Neutrophil (primary cell): Measurements from ENCODE around the gene BTBD7.

Experiments used
- H3K27ac ChIP-seq: fragments of 200-600 bp; sonication (generic); 2 replicates; pipeline ENCODE4 v1.5.1; 2016; ENCODE audit warnings: mild to moderate bottlenecking, moderate library complexity
- H3K27me3 ChIP-seq: fragments of 200-600 bp; sonication (generic); 2 replicates; pipeline ENCODE4 v1.6.0; 2016; ENCODE audit warnings: mild to moderate bottlenecking
- H3K36me3 ChIP-seq: fragments of 200-600 bp; sonication (generic); 2 replicates; pipeline ENCODE4 v1.5.1; 2017
- H3K4me1 ChIP-seq, 2 experiments: fragments of 200-600 bp in 1 of 2; sonication (generic) in 1 of 2; 1 replicate in 1 of 2; 2 replicates in 1 of 2; pipeline versions ENCODE4 v1.5.1 to v1.6.1; 2013 to 2016; ENCODE audit warnings: low read depth in 1 of 2, low read length in 1 of 2, mild to moderate bottlenecking in 1 of 2, moderate library complexity in 1 of 2; ENCODE audit not compliant: control insufficient read depth in 1 of 2, insufficient read depth in 1 of 2
- H3K4me3 ChIP-seq, 2 experiments: fragments of 200-600 bp in 1 of 2; sonication (generic) in 1 of 2; 1 replicate in 1 of 2; 2 replicates in 1 of 2; pipeline ENCODE4 v1.5.1; 2013 to 2016; ENCODE audit warnings: low read depth in 1 of 2, low read length in 1 of 2, mild to moderate bottlenecking in 1 of 2, moderate library complexity in 1 of 2
- H3K9me3 ChIP-seq: fragments of 200-600 bp; sonication (generic); 2 replicates; pipeline ENCODE4 v1.5.1; 2016
- TF ChIP-seq, protein P1 (sequence below): fragments of 200-600 bp; sonication (generic); IDR thresholded peaks from 2 replicates; pipeline ENCODE4 v1.5.1; 2016; ENCODE audit warnings: antibody characterized with exemption

Gene BTBD7

DNA sequence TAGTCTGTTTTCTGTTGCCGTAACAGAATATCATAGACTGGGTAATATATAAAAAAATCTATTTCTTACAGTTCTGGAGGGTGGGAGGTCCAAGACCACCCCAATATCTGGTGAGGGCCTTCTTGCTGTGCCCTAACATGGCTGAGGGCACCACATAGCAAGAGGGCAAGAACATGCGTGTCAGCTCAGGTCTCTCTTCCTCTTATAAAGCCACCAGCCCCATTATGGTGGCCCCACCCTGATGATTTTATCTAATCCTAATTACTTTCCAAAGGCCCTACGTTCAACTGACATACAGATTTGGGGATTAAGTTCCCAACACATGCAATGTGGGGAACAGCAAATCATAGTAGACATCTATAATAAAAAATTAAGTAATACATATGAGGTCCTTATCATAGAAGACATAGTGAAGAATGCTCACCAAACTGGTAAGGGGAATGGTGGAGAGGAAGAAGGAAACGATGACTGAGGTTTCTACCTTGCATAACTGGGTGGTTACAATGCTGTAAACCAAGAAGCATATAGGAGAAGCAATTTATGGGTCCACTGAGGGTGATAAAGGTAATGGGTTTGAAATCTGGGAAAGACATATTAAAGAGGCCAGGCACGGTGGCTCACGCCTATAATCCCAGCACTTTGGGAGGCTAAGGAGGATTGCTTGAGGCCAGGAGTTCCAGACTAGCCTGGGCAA is 27.0 kb downstream of the BTBD7 start:
- H3K9me3 ChIP-seq: no peaks in the 10 kb centered on the region
- H3K27me3 ChIP-seq: no peaks in the 10 kb centered on the region
- peaks cover 19 to 28% of the 10 kb centered on the region in 2 experiments for H3K4me1 ChIP-seq
- no peak overlapping the region for H3K4me3 ChIP-seq
- TF ChIP-seq, protein P1, sequence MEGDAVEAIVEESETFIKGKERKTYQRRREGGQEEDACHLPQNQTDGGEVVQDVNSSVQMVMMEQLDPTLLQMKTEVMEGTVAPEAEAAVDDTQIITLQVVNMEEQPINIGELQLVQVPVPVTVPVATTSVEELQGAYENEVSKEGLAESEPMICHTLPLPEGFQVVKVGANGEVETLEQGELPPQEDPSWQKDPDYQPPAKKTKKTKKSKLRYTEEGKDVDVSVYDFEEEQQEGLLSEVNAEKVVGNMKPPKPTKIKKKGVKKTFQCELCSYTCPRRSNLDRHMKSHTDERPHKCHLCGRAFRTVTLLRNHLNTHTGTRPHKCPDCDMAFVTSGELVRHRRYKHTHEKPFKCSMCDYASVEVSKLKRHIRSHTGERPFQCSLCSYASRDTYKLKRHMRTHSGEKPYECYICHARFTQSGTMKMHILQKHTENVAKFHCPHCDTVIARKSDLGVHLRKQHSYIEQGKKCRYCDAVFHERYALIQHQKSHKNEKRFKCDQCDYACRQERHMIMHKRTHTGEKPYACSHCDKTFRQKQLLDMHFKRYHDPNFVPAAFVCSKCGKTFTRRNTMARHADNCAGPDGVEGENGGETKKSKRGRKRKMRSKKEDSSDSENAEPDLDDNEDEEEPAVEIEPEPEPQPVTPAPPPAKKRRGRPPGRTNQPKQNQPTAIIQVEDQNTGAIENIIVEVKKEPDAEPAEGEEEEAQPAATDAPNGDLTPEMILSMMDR: no peak
- H3K36me3 ChIP-seq: no peaks in the 10 kb centered on the region
- H3K27ac ChIP-seq: peak overlapping the region; percentile 69

DNA sequence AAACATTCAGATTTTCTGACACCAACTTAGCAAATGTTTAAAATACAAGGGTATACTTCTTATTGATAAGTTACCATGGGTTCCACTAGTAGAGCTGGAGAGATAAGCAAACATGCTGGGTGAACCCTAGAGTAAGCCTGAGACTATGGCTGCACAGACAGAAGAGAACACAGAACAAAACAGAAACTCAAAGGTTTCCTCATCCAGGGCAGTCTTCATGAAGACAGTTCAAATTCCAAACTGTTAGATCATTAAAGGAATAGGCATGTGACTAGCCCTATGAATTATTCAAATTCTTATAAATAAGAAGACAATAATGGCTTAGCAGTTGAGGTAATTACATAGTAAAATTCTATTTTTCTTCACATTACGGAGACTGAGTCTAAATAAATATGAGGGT is 28.1 kb downstream of the BTBD7 start:
- Histone ChIP-seq H3K9me3 (no peaks in the 10 kb centered on the region), H3K27ac (no peak overlapping the region)
- TF ChIP-seq, protein P1: no peak

DNA sequence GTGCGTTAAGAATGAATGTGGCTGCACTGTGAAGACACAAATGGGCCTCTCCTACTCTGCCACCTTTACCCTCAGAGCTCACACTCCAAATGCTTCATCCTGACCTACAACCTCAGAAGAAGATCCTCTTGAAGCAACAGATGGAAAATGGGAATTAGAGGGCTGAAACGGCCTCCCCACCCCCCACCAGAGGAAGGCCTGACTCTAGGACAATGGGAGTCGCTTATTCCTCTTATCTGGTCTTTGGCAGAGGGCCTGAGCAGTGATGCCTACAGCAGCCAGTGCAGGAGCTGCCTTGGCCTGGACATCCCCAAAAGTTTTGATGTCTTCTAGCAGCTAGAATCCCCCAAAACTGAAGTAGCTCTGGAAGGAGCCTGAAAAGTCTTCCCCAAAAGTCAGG is 29.2 kb downstream of the BTBD7 start:
- TF ChIP-seq, protein P1: no peak

More for the DNA sequence above, 28.1 kb downstream of the BTBD7 start:
- Histone ChIP-seq H3K4me1 (peaks cover 26 to 35% of the 10 kb centered on the region in 2 experiments), H3K36me3 (no peaks in the 10 kb centered on the region), H3K4me3 (no peak overlapping the region), H3K27me3 (no peaks in the 10 kb centered on the region)

DNA sequence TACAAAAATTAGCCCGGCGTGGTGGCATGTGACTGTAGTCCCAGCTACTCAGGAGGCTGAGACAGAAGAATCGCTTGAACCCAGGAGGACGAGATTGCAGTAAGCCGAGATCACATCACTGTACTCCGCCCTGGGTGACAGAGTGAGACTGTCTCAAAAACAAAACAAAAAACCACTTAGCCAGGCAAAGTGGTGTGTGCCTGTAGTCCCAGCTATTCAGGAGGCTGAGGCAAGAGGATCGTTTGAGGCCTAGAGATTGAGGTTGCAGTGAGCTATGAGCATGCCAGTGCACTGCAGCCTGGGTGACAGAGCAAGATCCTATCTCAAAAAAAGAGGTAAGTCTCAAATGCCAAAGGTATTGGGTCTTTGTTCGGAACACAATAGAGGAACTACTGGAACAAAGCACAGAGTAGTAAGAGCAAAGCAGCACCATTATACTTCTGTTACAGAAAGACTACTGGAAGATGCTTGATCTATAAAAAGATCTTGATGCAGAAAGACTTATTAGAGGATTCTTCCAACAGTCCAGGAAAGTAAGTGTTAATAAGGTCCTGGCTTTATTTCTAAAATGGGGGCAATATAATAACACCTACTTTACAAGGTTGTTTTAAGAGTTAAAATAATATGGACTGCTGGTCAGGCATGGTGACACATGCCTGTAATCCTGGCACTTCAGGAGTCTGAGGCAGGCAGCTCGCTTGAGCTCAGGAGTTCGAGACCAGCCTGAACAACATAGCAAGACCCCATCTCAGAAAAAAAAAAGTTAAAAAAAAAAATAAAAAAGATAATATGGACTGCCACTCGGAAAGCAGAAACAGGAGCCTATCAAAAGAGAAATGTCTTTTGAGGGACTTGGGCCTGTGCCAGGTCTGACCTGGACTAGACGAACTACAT is 29.9 kb downstream of the BTBD7 start:
- TF ChIP-seq, protein P1: no peak
- no peaks in the 10 kb centered on the region for H3K36me3 ChIP-seq
- no peak overlapping the region for H3K4me3 ChIP-seq
- no peaks in the 10 kb centered on the region for H3K27me3 ChIP-seq
- H3K9me3 ChIP-seq: no peaks in the 10 kb centered on the region
- H3K4me1 ChIP-seq: peaks cover 28 to 45% of the 10 kb centered on the region in 2 experiments
- no peak overlapping the region for H3K27ac ChIP-seq

More for the DNA sequence above, 29.2 kb downstream of the BTBD7 start:
- no peak overlapping the region for H3K4me3 ChIP-seq
- H3K27ac ChIP-seq: peak overlapping the region; percentile 18
- no peaks in the 10 kb centered on the region for H3K9me3 ChIP-seq
- H3K36me3 ChIP-seq: no peaks in the 10 kb centered on the region
- peaks cover 28 to 45% of the 10 kb centered on the region in 2 experiments for H3K4me1 ChIP-seq
- no peaks in the 10 kb centered on the region for H3K27me3 ChIP-seq

DNA sequence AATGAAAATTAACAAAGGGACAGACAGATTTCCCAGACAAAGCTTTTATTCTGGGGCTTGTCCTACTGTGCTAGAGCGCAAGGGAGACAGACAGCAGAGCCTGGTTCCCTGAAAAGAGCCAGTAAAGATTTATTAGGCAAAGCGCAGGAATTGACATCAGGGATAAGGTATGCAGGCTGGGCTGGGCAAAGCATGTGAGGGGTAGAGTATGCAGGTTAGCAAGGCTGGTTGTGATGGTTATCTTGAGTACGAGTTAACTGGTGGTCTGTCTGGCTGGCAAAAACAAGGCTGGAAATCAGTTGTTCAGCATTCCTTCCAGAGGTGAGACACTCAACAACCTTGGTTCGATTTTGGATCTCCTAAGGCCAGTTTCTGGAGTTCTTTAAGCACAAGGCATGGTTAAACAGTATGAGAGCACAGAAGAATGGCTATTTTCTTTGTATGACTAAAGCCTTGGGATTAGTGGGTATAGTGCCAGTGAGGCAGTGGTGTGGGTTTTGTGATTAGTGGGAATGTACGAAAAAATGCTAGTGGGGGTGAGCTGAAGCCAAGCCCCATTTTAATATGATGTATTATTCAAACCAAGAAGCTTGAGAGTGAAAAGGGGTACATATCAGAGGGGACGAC is 30.9 kb downstream of the BTBD7 start:
- H3K27me3 ChIP-seq: no peaks in the 10 kb centered on the region
- H3K36me3 ChIP-seq: no peaks in the 10 kb centered on the region
- no peak overlapping the region for H3K27ac ChIP-seq
- TF ChIP-seq, protein P1: no peak
- no peak overlapping the region for H3K4me3 ChIP-seq
- H3K4me1 ChIP-seq: peaks cover 28 to 40% of the 10 kb centered on the region in 2 experiments
- H3K9me3 ChIP-seq: no peaks in the 10 kb centered on the region
